ENCODE results near the gene RAB11FIP3. TPM values are rescaled to one million over a fixed set of nuclear protein-coding genes. Genes with fewer than 3 reads are reported as not detected.
A peak's percentile ranks its signal among the peaks of the same experiment; 100 is the strongest.

Gene RAB11FIP3
- total RNA-seq, 1 donor from 2014 or later, result 60.2 TPM

GRCh38 chr16:539901-540530 lies 114.6 kb downstream of the RAB11FIP3 start:
- peak overlapping the region; percentile 35 for H3K4me3 Mint-ChIP-seq (ENCODE audit: unreplicated experiment)
- DNase-seq (ENCODE audit: extremely low spot score, unreplicated experiment), result no peak
- peaks cover 37% of the 10 kb centered on the region for H3K4me1 Mint-ChIP-seq (ENCODE audit: unreplicated experiment)
- no peaks in the 10 kb centered on the region for H3K27me3 Mint-ChIP-seq (ENCODE audit: unreplicated experiment)
- peak; percentile 35 for TF ChIP-seq CTCF (IDR thresholded peaks at IDR 0.05)
- H3K27ac Mint-ChIP-seq (ENCODE audit: unreplicated experiment), result peak overlapping the region; percentile 71
- H3K9me3 Mint-ChIP-seq (ENCODE audit: unreplicated experiment), result no peaks in the 10 kb centered on the region
- H3K36me3 Mint-ChIP-seq (ENCODE audit: unreplicated experiment), result no peaks in the 10 kb centered on the region

GRCh38 chr16:540645-541340 lies 115.3 kb downstream of the RAB11FIP3 start:
- Mint-ChIP-seq H3K27ac (ENCODE audit: unreplicated experiment) (no peak overlapping the region), H3K9me3 (ENCODE audit: unreplicated experiment) (no peaks in the 10 kb centered on the region), H3K27me3 (ENCODE audit: unreplicated experiment) (no peaks in the 10 kb centered on the region), H3K4me3 (ENCODE audit: unreplicated experiment) (no peak overlapping the region), H3K36me3 (ENCODE audit: unreplicated experiment) (no peaks in the 10 kb centered on the region), H3K4me1 (ENCODE audit: unreplicated experiment) (peaks cover 30% of the 10 kb centered on the region)
- no peak for TF ChIP-seq CTCF (IDR thresholded peaks at IDR 0.05)
- no peak for DNase-seq (ENCODE audit: extremely low spot score, unreplicated experiment)

- Mint-ChIP-seq H3K4me3 (ENCODE audit: unreplicated experiment) (no peak overlapping the region), H3K27me3 (ENCODE audit: unreplicated experiment) (no peaks in the 10 kb centered on the region), H3K4me1 (ENCODE audit: unreplicated experiment) (peaks cover 23% of the 10 kb centered on the region), H3K27ac (ENCODE audit: unreplicated experiment) (no peak overlapping the region), H3K36me3 (ENCODE audit: unreplicated experiment) (no peaks in the 10 kb centered on the region), H3K9me3 (ENCODE audit: unreplicated experiment) (no peaks in the 10 kb centered on the region)
- DNase-seq (ENCODE audit: extremely low spot score, unreplicated experiment), result no peak
- TF ChIP-seq CTCF (IDR thresholded peaks at IDR 0.05), result no peak
These were observed 118.1 kb downstream of the RAB11FIP3 start for GRCh38 chr16:543301-544164.

GRCh38 chr16:544517-544916 lies 119.1 kb downstream of the RAB11FIP3 start:
- H3K4me3 Mint-ChIP-seq (ENCODE audit: unreplicated experiment), result no peak overlapping the region
- DNase-seq (ENCODE audit: extremely low spot score, unreplicated experiment), result no peak
- no peak overlapping the region for H3K27ac Mint-ChIP-seq (ENCODE audit: unreplicated experiment)
- TF ChIP-seq CTCF (IDR thresholded peaks at IDR 0.05), result no peak
- H3K36me3 Mint-ChIP-seq (ENCODE audit: unreplicated experiment), result no peaks in the 10 kb centered on the region
- no peaks in the 10 kb centered on the region for H3K9me3 Mint-ChIP-seq (ENCODE audit: unreplicated experiment)
- peaks cover 18% of the 10 kb centered on the region for H3K4me1 Mint-ChIP-seq (ENCODE audit: unreplicated experiment)
- no peaks in the 10 kb centered on the region for H3K27me3 Mint-ChIP-seq (ENCODE audit: unreplicated experiment)
